ENCODE data around the gene HID1. TPM values are rescaled to one million over a fixed set of nuclear protein-coding genes. Genes with fewer than 3 reads are reported as not detected.
A peak's percentile ranks its signal among the peaks of the same experiment; 100 is the strongest.
"Not testable (repeated sequence)": the region's sequence is repeated elsewhere in the genome, so short reads cannot be mapped to it uniquely, and the experiment has no call there.

HID1 gene
- total RNA-seq, 4 donors from 2014 or later, result 4.0 to 24.1 (median 6.1) TPM

GRCh38 chr17:74916851-74917199, 55.7 kb downstream of the HID1 start:
- DNase-seq (ENCODE audit: low spot score), result no peak
- no peak for ATAC-seq (ENCODE audit: low FRiP score)

GRCh38 chr17:74916136-74916850, 56.3 kb downstream of the HID1 start:
- ATAC-seq (ENCODE audit: low FRiP score), result no peak
- no peak for TF ChIP-seq CTCF (IDR thresholded peaks at IDR 0.05)
- no peak for DNase-seq (ENCODE audit: low spot score)

More at GRCh38 chr17:74916851-74917199, 55.7 kb downstream of the HID1 start:
- no peak for TF ChIP-seq CTCF (IDR thresholded peaks at IDR 0.05)

GRCh38 chr17:74911423-74911822, 61.1 kb downstream of the HID1 start:
- not testable (repeated sequence) for ATAC-seq (ENCODE audit: low FRiP score)

GRCh38 chr17:74909097-74909496, 63.5 kb downstream of the HID1 start:
- not testable (repeated sequence) for ATAC-seq (ENCODE audit: low FRiP score); DNase-seq (ENCODE audit: low spot score)

More at GRCh38 chr17:74911423-74911822, 61.1 kb downstream of the HID1 start:
- not testable (repeated sequence) for DNase-seq (ENCODE audit: low spot score)

- TF ChIP-seq CTCF (IDR thresholded peaks at IDR 0.05), result no peak
- ATAC-seq (ENCODE audit: low FRiP score) (no peak), DNase-seq (ENCODE audit: low spot score) (no peak)
Observed at GRCh38 chr17:74907012-74907411, 65.5 kb downstream of the HID1 start.

- DNase-seq (ENCODE audit: low spot score); ATAC-seq (ENCODE audit: low FRiP score): not testable (repeated sequence)
Observed at GRCh38 chr17:74906214-74906793, 66.3 kb downstream of the HID1 start.

GRCh38 chr17:74904687-74905409, 67.7 kb downstream of the HID1 start:
- ATAC-seq (ENCODE audit: low FRiP score) (peak; percentile 28), DNase-seq (ENCODE audit: low spot score) (no peak)
- TF ChIP-seq CTCF (IDR thresholded peaks at IDR 0.05), result no peak

- no peak for ATAC-seq (ENCODE audit: low FRiP score)
- TF ChIP-seq CTCF (IDR thresholded peaks at IDR 0.05), result no peak
Observed at GRCh38 chr17:74903671-74904070, 68.9 kb downstream of the HID1 start.

More at GRCh38 chr17:74903671-74904070, 68.9 kb downstream of the HID1 start:
- DNase-seq (ENCODE audit: low spot score), result no peak

All from omental fat pad (tissue), 4 donors.